ENCODE measurements around the gene PKMYT1.
A peak's percentile ranks its signal among the peaks of the same experiment; 100 is the strongest.

The PKMYT1 gene

GRCh38 chr16:3022208-3022683 lies 42.0 kb upstream of the PKMYT1 start:
- Histone ChIP-seq H3K36me3 (ENCODE audit: insufficient read depth, low read length) (0 out of 2 replicates have a peak, but pooled peaks cover 5% of the 10 kb centered on the region), H3K9me3 (ENCODE audit: control insufficient read depth, insufficient read depth, low read length) (no peaks in the 10 kb centered on the region), H3K4me1 (ENCODE audit: insufficient read depth, low read length) (peaks cover 4% of the 10 kb centered on the region; the same call in 1 of the 2 replicates), H3K9ac (ENCODE audit: low read depth, low read length) (peak overlapping the region; percentile 85)

GRCh38 chr16:3021449-3022207 lies 41.4 kb upstream of the PKMYT1 start:
- peak overlapping the region; percentile 85 for H3K9ac ChIP-seq (ENCODE audit: low read depth, low read length)
- 0 out of 2 replicates have a peak, but pooled peaks cover 5% of the 10 kb centered on the region for H3K36me3 ChIP-seq (ENCODE audit: insufficient read depth, low read length)
- H3K4me1 ChIP-seq (ENCODE audit: insufficient read depth, low read length): peaks cover 4% of the 10 kb centered on the region; the same call in 1 of the 2 replicates
- H3K9me3 ChIP-seq (ENCODE audit: control insufficient read depth, insufficient read depth, low read length): no peaks in the 10 kb centered on the region

GRCh38 chr16:3020604-3021448 lies 40.6 kb upstream of the PKMYT1 start:
- Histone ChIP-seq H3K4me1 (ENCODE audit: insufficient read depth, low read length) (peaks cover 4% of the 10 kb centered on the region; the same call in 1 of the 2 replicates), H3K9ac (ENCODE audit: low read depth, low read length) (peak overlapping the region; percentile 85), H3K9me3 (ENCODE audit: control insufficient read depth, insufficient read depth, low read length) (no peaks in the 10 kb centered on the region), H3K36me3 (ENCODE audit: insufficient read depth, low read length) (0 out of 2 replicates have a peak, but pooled peaks cover 5% of the 10 kb centered on the region)

- H3K9ac ChIP-seq (ENCODE audit: low read depth, low read length): peak within 1 kb of the TSS; percentile 85
- peaks cover 4% of the 10 kb centered on the region; the same call in 1 of the 2 replicates for H3K4me1 ChIP-seq (ENCODE audit: insufficient read depth, low read length)
- no peaks in the 10 kb centered on the region for H3K9me3 ChIP-seq (ENCODE audit: control insufficient read depth, insufficient read depth, low read length)
- H3K36me3 ChIP-seq (ENCODE audit: insufficient read depth, low read length): 0 out of 2 replicates have a peak, but pooled peaks cover 5% of the 10 kb centered on the region
Observed at GRCh38 chr16:3020247-3020603, 40.0 kb upstream of the PKMYT1 start, which contains the start of gene TNFRSF12A. Gene TNFRSF12A, plus strand, starts transcription at chr16:3020368. Its CDS starts 30 bp downstream, at chr16:3020398.

GRCh38 chr16:3019594-3020246 lies 39.5 kb upstream of the PKMYT1 start:
- Histone ChIP-seq H3K9me3 (ENCODE audit: control insufficient read depth, insufficient read depth, low read length) (no peaks in the 10 kb centered on the region), H3K9ac (ENCODE audit: low read depth, low read length) (peak overlapping the region; percentile 62; the same call in 1 of the 2 replicates), H3K4me1 (ENCODE audit: insufficient read depth, low read length) (peaks cover 4% of the 10 kb centered on the region; the same call in 1 of the 2 replicates), H3K36me3 (ENCODE audit: insufficient read depth, low read length) (peaks cover 8% of the 10 kb centered on the region; the same call in 1 of the 2 replicates)

GRCh38 chr16:3017794-3018506 lies 37.7 kb upstream of the PKMYT1 start, which contains the start of gene CLDN6:
Gene CLDN6, minus strand, starts transcription at chr16:3018183. Its CDS starts 2,162 bp downstream, at chr16:3016021.
- Histone ChIP-seq H3K36me3 (ENCODE audit: insufficient read depth, low read length) (peaks cover 8% of the 10 kb centered on the region; the same call in 1 of the 2 replicates), H3K9ac (ENCODE audit: low read depth, low read length) (peak within 1 kb of the TSS; percentile 89), H3K4me1 (ENCODE audit: insufficient read depth, low read length) (peaks cover 19% of the 10 kb centered on the region; the same call in 1 of the 2 replicates), H3K9me3 (ENCODE audit: control insufficient read depth, insufficient read depth, low read length) (no peaks in the 10 kb centered on the region)

- Histone ChIP-seq H3K9me3 (ENCODE audit: control insufficient read depth, insufficient read depth, low read length) (no peaks in the 10 kb centered on the region), H3K36me3 (ENCODE audit: insufficient read depth, low read length) (peaks cover 8% of the 10 kb centered on the region; the same call in 1 of the 2 replicates), H3K4me1 (ENCODE audit: insufficient read depth, low read length) (peaks cover 17% of the 10 kb centered on the region; the same call in 1 of the 2 replicates), H3K9ac (ENCODE audit: low read depth, low read length) (peak overlapping the region; percentile 89)
Observed at GRCh38 chr16:3017344-3017743, 37.1 kb upstream of the PKMYT1 start.

- Histone ChIP-seq H3K4me1 (ENCODE audit: insufficient read depth, low read length) (peaks cover 25% of the 10 kb centered on the region; the same call in 1 of the 2 replicates), H3K9me3 (ENCODE audit: control insufficient read depth, insufficient read depth, low read length) (no peaks in the 10 kb centered on the region), H3K9ac (ENCODE audit: low read depth, low read length) (no peak overlapping the region), H3K36me3 (ENCODE audit: insufficient read depth, low read length) (peaks cover 4% of the 10 kb centered on the region; the same call in 1 of the 2 replicates)
Observed at GRCh38 chr16:3015865-3016521, 35.7 kb upstream of the PKMYT1 start.

GRCh38 chr16:3014971-3015370 lies 34.7 kb upstream of the PKMYT1 start:
- H3K9ac ChIP-seq (ENCODE audit: low read depth, low read length): no peak overlapping the region
- H3K4me1 ChIP-seq (ENCODE audit: insufficient read depth, low read length): peaks cover 33% of the 10 kb centered on the region; the same call in 1 of the 2 replicates

GRCh38 chr16:3013998-3014690 lies 33.9 kb upstream of the PKMYT1 start:
- no peaks in the 10 kb centered on the region for H3K9me3 ChIP-seq (ENCODE audit: control insufficient read depth, insufficient read depth, low read length)
- H3K9ac ChIP-seq (ENCODE audit: low read depth, low read length): 0 out of 2 replicates have a peak overlapping the region, but pooled peaks have one; percentile 6
- peaks cover 37% of the 10 kb centered on the region; the same call in 1 of the 2 replicates for H3K4me1 ChIP-seq (ENCODE audit: insufficient read depth, low read length)
- peaks cover 4% of the 10 kb centered on the region; the same call in 1 of the 2 replicates for H3K36me3 ChIP-seq (ENCODE audit: insufficient read depth, low read length)

More at GRCh38 chr16:3014971-3015370, 34.7 kb upstream of the PKMYT1 start:
- Histone ChIP-seq H3K9me3 (ENCODE audit: control insufficient read depth, insufficient read depth, low read length) (no peaks in the 10 kb centered on the region), H3K36me3 (ENCODE audit: insufficient read depth, low read length) (peaks cover 4% of the 10 kb centered on the region; the same call in 1 of the 2 replicates)

GRCh38 chr16:3013491-3013951 lies 33.3 kb upstream of the PKMYT1 start:
- Histone ChIP-seq H3K36me3 (ENCODE audit: insufficient read depth, low read length) (peaks cover 4% of the 10 kb centered on the region; the same call in 1 of the 2 replicates), H3K4me1 (ENCODE audit: insufficient read depth, low read length) (peaks cover 43% of the 10 kb centered on the region; the same call in 1 of the 2 replicates), H3K9ac (ENCODE audit: low read depth, low read length) (0 out of 2 replicates have a peak overlapping the region, but pooled peaks have one; percentile 14), H3K9me3 (ENCODE audit: control insufficient read depth, insufficient read depth, low read length) (no peaks in the 10 kb centered on the region)

- Histone ChIP-seq H3K4me1 (ENCODE audit: insufficient read depth, low read length) (peaks cover 45% of the 10 kb centered on the region; the same call in 1 of the 2 replicates), H3K36me3 (ENCODE audit: insufficient read depth, low read length) (peaks cover 4% of the 10 kb centered on the region; the same call in 1 of the 2 replicates), H3K9me3 (ENCODE audit: control insufficient read depth, insufficient read depth, low read length) (no peaks in the 10 kb centered on the region), H3K9ac (ENCODE audit: low read depth, low read length) (peak within 1 kb of the TSS; percentile 45; the same call in 1 of the 2 replicates)
Observed at GRCh38 chr16:3012828-3013420, 32.7 kb upstream of the PKMYT1 start, which contains the start of gene CLDN9. Gene CLDN9, plus strand, starts transcription at chr16:3012923. Its CDS starts 440 bp downstream, at chr16:3013363.

Measured in ES-I3 (cell line).